Dermis microvascular lymphatic vessel endothelial cell (primary cell): Measurements from ENCODE around the gene KIF25. TPM values are rescaled to one million over a fixed set of nuclear protein-coding genes. Genes with fewer than 3 reads are reported as not detected.
"Not testable (repeated sequence)": the region's sequence is repeated elsewhere in the genome, so short reads cannot be mapped to it uniquely, and the experiment has no call there.

Source experiments
- DNase-seq, 2 donors: peaks; one replicate each; pipeline versions ENCODE4 v3.0.0 to v3.0.0-alpha.2; 2010; ENCODE audit warnings: low read depth in 2 of 2
- total RNA-seq: library from RNA; depleted of rRNA; stranded (reverse); fragments of >200 nt; gene quantifications from 2 replicates; pipeline ENCODE4 v1.2.1, GENCODE V29; 2014

Gene KIF25
- total RNA-seq, 1 donor from 2014 or later = under 0.01 TPM

DNA sequence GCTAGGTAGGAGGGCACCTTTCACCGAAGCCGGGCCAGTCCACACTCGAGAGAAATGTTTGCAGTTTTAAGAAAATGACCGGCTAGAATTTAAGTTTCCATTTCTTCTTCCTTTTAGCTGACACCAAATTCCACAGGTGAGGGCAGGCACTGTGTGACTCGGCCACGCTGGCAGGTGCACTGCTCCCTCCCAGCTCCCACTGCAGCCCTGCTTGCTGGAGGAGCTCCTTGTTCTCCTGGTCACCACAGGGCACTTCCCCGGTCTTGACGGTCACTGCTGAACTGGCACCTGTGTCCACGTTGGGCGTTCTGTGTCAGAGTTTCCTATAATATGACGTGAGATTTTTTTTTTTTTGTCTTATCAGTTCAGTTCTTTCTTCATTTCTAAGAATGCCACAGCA lies 3.6 kb upstream of the KIF25 start:
- no peak for DNase-seq

DNA sequence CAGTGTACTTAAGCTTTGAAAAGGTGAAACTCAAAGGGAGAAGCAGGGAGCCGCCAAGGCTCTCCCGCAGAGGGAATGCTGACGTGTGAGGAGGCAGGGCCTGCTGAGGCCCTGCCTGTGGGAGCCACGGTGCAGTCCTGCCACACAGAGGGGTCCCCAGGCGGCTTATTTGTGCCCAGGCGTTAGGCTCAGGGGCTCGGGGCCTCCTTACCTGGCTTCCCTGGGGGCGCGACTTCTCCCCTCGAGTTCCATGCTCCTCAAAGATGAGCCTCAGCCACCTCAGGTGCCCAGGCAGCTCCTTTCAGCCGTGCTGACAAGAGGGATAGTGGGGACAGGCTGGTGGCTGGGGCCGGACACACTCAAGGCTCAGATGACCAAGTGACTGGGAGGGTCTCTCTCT lies 2.2 kb upstream of the KIF25 start:
- no peak for DNase-seq

DNA sequence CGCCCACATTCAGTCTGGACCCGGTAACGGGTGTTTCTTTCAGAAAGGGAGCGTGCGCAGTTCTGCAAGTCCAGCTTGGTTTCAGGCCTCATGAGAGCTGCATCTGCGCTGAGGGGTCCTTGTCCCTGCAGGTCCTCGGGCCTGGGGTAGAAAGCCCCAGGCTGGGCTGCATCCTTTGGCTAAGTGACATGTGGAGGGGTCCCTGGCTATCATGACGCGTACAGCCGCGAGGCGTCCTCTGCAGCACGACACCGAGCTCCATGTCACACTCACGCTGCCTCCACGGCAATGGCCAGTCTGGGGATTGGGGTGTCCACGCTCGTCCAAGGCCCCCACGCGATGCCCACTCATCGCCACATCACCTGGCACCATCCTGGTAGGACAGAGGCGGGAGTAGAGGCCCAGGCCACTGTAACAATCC lies 1.7 kb upstream of the KIF25 start:
- no peak for DNase-seq

DNA sequence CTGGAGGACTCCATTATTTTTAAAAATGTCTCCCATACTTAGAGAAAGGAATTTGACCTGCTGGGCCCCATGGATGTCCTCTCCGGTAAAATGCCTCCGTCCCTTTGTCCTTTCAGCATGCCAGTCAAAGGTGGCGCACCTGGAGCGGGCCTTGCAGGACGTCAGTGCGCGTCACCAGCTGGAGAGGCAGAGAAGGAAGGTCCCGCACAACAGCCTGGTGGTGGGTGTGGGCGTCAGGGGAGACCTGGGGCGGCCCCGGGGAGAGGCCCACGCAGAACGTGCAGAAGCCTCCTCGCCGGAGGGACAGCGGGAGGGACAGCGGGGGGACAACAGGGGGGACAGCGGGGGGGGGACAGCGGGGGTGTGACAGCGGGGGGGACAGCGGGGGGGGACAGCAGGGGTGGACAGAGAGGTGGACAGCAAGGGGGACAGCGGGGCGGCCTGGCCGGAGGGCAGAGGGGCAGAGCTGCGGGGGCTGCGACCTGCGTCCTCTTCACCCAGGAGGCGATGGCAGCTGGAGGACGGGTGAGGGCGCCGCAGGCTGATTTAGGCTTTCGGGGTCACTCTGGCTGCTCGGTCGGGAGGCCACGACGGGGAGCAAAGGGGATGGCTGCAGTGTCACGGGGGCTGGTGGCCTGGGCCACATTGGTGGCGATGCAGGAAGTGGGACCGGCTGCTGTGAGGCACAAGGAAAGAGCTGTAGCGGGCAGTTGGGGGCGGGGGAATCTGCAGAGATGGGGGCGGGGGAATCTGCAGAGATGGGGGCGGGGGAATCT lies 859 bp upstream of the KIF25 start:
- DNase-seq = no peak

DNA sequence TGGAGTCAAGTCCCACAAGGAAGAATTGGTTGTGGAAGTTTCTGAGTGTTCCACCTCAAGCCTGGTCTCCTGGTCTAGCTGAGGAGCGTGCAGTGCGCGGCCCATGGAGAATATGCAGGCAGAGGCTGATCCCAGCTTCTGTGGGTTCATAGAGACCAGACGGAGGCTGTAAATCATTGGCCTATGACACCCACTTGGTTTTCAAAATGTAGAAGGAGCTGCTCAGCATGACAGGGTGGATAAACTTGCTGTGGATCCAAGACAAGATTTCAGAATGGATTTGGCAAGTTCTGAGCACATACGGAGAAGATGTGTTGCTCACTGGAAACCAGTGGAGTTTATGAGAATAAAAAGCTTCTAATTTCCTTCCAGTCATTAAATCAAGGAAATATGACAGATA lies 744 bp downstream of the KIF25 start:
- DNase-seq = no peak

DNA sequence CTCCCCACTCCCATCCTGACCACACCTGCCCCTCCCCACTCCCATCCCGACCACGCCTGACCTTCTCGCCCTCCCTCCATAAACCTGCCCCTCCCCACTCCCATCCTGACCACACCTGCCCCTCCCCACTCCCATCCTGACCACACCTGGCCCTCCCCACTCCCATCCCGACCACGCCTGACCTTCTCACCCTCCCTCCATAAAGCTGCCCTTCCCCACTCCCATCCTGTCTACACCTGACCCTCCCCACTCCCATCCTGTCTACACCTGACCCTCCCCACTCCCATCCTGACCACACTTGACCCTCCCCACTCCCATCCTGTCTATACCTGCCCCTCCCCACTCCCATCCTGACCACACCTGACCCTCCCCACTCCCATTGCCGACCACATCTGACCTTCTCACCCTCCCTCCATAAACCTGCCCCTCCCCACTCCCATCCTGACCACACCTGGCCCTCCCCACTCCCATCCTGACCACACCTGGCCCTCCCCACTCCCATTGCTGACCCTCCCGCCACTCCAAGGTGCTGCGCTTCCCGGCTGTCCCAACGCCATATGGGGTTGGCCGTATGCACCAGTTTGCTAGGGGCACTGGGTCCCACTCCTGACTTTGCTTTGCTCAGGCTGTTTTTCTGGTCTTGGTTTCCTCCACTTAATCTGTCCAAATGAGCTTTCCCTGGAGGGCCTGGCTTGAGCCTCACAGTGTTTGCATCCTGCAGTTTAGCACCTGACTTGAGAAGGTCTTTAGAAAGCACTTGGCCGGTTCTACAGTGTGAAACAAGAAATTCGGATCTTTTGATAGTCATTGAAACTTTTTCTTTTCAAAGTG lies 2.9 kb downstream of the KIF25 start:
- no peak for DNase-seq

DNA sequence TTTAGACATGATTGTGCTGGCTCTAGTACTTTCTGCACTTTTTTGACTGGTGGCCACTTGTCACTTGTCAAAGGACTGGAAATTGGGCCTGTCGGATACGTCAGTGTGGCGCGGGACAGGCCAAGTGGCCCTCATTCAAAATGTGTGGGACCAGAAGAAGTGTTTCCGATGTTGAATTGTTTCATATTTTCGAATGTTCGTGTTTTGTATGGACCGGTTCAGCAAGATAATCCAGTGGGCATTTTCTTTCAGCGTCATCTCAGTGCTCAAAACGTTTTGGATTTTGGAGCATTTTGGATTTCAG lies 3.5 kb downstream of the KIF25 start:
- no peak for DNase-seq

DNA sequence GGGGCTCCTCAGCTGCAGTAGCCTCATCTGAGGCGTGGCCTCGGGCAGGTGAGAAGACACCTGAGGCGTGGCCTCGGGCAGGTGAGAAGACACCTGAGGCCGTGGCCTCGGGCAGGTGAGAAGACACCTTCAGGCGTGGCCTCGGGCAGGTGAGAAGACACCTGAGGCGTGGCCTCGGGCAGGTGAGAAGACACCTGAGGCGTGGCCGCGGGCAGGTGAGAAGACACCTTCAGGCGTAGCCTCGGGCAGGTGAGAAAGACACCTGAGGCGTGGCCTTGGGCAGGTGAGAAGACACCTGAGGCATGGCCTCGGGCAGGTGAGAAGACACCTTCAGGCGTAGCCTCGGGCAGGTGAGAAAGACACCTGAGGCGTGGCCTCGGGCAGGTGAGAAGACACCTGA lies 4.0 kb downstream of the KIF25 start:
- DNase-seq = not testable (repeated sequence)

DNA sequence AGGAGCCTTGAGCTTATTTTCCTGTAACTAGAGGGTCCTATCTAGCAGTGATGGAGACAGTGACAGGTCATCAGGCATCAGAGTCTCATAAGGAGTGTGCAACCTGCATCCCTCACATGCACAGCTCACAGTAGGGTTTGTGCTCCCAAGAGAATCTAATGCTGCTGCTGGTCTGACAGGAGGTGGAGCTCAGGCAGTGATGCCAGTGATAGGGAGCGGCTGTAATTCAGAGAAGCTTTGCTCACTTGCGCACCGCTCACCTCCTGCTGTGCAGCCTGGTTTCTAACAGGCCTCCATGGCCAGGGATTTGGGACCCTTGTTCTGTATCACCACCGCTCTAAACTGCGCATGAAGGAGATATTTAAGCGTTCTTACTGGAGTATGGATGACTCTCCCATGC lies 5.3 kb downstream of the KIF25 start:
- DNase-seq = no peak

DNA sequence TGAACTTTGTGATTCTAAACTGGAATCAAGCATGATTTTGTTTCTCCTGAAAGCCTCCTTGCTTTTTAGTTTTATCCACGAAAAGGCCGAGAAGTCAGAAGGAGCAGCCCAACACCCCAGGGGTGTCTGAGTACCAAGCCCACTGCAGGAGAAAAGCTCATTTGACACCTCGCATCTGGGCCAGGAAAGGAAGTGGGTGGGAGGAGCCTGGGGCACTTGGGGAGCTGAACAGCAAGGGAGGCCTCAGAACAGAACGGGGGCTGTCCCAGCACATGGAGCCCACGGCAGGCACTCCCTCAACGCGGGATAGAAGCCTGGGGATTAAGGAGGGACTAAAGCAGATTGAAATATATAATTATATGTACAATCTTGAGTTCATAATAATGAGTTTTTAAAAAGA lies 6.6 kb downstream of the KIF25 start:
- DNase-seq = no peak

DNA sequence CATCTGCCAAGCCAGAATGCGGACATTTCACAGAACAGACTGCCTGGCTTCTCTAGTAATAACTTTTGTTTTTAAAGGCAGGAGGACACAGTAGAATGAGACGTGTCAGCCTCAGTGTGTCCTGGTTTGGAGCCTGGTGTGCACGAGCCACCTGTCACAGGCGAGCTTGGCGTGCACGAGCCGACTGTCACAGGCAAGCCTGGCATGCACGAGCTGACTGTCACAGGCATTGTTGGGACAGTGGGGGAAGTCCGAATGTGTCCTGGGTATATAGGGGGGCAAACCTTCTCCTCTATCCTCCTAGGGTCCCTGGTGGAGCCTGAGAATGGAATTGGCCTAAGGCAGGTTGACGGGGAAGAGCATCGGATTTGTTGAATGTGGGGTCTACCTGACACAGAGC lies 7.5 kb downstream of the KIF25 start:
- no peak for DNase-seq

DNA sequence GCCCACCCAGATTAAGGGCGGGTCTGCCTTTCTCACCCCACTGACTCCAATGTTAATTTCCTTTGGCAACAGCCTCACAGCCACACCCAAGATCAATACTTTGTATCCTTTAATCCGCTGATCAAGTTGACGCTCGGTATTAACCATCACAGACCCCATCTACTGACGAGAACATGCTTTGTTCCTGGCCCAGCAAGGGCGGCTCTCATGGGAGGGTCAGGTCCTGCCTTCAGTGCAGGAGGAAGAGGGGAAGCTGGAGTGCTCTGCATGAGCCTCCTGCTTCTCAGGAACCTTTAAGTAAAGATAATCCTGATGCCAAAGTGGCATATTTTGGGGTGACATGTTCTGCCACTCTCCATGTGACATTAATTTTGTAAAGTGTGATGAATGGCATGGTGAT lies 8.3 kb downstream of the KIF25 start:
- no peak for DNase-seq

DNA sequence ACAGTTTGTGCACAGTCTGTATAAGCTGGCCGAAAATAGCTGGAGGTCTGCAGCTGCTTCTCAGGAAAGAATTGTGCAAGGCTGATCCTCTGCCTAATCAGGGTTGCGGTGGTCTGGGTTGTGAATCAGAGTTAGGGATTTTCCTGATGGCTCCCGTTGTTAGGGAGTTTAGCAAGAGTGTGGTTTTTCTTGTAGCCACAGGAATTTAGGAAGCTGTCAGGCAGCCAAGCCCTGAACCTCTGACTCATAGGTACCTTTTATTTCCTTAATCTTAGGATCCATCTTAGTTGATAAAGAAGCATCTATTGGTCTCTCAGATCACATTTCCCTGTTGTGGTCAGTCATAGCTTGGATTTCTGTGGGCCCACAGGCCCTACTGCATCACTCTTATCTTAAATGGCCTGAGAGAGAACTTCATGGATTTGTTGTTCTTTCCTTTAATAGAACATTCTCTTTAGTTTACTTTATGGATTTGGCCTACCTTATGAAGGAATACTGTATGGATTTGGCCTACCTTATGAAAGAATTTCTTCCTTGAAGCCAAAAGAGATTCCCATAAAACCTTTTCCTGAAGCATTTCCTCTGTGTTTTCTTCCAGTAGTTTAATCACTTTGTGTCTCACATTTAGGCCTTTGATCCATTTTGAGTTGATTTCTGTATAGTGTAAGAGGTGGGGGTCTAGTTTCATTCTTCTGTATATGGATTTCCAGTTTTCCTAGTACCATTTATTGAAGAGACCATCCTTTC lies 10.3 kb downstream of the KIF25 start:
- DNase-seq = peak; percentile 24 to 78

DNA sequence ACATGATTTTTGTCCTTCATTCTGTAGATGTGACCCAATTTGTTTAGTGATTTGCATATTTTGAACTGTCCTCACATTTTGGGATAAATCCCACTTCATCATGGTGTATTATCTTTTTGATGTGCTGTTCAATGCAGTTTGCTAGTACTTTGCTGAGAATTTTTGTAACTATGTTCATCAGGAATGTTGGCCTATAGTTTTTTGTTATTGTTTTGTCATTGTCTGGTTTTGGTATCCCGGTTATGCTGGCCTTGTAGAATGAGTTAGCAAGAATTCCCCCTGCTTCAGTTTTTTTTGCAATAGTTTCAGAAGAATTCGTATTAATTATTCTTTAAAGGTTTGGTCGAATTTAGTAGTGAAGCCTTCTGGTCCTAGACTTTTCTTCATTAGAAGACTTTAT lies 11.9 kb downstream of the KIF25 start:
- DNase-seq = no peak

DNA sequence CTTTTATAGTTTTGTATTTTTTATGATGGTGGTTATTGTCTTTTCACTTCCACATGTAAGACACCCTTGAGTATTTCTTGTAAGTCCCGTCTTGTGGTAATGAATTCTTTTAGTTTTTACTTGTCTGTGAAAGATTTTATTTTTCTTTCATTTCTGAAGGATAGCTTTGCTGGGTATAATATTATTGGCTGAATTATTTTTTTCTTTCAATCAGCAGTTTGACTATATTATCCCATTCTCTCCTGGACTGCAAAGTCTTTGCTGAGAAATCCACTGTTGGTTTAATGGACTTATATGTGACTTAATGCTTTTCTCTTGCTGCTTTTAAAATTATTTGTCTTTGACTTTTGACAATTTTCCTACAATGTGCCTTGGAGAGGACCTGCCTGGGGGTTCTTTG lies 13.8 kb downstream of the KIF25 start:
- no peak for DNase-seq

DNA sequence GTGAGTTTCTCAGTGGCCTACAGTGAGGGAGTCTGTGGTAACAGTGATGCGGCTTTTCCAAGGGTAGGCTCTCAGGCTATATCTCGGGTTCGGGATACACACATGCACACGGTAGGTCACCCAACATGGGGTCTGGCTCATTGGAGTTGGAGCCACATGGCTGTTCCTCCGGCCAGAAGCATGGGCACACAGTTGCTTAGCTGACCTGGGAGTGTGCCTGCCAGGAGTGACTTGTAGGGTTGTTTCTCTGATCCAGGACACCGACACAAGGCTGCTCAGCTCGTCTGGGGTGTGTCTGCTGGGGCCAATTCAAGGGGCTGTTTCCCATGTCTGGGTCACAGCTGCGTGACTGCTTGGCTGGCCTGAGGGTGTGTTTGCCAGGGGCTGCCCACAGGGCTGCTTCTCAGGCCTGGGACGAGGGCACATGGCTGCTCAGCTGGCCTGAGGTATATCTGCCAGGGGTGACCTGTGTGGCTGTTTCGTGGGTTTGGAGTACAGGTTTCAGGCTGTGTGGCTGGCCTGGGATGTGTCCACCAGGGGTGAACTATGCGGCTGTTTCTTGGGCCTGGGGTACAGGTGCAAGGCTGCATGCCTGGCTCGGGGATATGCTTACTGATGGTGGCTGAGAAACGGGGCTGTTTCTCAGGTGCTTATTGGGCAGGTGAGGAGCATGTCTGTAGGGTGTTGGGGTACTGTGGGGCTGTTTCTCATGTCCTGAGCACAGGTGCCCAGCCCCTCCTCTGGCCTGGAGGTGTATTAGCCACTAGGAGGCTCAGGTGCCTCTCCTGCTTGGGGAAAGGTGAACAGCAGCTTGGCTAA lies 15.2 kb downstream of the KIF25 start:
- DNase-seq = no peak

DNA sequence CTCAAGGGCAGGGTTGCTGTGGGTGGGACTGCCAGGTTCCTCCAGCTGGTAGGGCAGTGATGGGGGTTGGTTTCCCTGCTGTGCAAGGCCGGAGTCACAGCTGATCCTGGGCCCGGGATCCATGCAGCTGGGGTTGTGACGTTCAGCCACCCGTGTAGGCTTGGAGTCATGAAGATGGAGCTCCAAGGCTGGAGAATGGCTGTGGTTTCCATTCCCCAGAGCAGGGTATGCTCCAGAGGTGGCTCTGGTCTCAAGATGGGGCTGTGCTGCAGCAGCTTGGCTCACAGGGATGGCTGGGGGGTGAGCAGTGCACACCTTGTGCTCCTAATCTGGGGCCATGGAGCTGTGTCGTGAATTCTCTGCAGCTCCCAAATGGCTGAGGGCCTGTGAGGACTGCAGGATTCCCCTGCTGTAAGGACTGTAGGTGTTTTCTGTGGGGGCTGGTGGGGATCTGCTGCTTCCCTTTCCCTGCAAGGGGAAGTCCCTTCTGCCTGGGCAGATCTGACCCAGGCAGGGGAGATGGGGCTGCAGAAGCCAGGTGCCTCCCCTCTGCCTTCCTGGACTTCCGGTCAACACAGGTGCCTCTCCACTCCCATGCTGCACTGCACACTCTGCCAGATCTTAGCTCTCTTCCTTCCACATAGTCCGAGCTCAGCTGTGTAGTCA lies 15.9 kb downstream of the KIF25 start:
- DNase-seq = no peak

DNA sequence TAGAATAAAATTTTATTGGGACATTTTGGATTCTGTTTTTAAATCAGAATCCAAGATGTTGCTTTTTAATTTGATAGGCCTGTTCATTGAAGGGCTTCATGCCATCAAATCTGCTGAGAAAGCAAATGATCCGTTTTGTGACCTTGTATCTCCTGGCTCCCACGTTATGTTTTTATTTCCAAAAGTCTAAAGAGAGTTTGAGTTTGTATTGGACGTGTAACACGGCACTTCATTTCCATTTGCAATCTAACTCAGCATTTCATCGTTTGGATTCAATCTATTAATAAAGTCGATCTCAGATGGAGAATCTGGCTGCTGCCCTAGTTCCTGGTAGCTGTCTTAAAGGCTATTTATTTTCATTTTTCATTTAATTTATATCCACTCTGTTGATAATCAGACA lies 17.0 kb downstream of the KIF25 start:
- DNase-seq = no peak

DNA sequence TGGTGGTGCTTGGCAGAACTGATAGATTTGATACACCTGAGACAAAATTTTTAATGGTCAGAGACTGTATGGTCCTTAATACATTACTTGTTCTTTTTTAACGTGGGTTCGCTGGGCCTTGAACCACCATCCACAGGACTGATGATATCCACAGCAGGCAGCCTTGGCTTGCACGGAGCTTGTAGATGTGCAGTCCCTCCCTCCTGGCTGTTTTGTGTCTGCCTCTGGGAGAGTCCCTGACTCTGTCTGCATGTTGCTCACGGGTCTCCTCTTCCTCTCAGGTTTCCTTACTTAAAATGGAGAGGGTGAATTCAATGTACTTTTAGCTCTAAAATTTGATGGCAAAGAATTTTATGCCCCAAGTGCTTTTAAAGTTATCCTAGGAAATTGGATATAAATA lies 17.5 kb downstream of the KIF25 start:
- DNase-seq = no peak

DNA sequence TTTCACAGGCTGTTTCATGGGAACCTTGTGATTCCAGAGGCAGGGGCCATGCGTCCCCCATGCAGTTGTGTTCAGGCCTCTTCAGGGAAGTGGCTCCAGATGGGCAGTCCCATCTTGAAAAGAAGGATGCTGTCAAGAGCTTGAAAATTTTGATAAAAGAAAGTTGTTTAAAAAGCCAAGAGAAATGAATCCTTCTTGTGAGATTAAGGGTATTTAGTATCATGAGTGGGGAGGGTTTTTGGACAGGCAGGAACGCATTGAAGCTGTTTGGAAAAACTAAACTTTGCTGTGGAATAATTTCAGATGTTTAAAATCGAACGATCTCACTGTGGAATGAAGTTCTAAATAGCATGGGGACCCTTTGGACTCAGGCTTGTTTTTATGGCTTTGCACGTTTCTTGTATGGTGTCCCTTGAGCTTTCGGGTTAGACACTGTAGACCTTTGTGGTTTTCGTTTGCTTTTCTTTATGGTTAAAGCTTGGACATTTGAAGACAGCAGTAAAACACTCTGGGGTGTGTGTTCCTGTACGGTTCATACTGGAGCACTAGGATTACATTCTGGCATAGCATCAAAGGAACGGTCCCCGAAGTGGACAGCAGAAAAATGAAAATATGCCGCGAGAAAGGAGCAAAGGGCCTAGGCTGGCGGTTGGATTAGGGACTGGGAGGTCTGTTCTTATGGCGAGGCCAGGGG lies 18.2 kb downstream of the KIF25 start:
- no peak for DNase-seq
